Right lobe of liver (tissue), 4 donors: ENCODE measurements around the gene PKD1.

Experiments used
- POLR2A ChIP-seq: fragments of 450-650 bp; IDR thresholded peaks from one replicate; pipeline ENCODE4 v1.6.1; 2017; ENCODE audit warnings: antibody characterized with exemption, mild to moderate bottlenecking
- TF ChIP-seq, protein P1 (sequence below), 4 donors: fragments of 200-600 bp in 3 of 4; fragments of 450-650 bp in 1 of 4; IDR thresholded peaks; one replicate each; pipeline versions ENCODE4 v1.5.1 to v1.8.0; 2016 to 2022; ENCODE audit warnings: antibody characterized with exemption in 4 of 4, mild to moderate bottlenecking in 2 of 4
- donor health status: DM: no; HTN: no; CAD: no.
- donor health status: DM: no; HTN: no; CAD: no.
- donor health status: DM: no; HTN: yes; CAD: no.

DNA sequence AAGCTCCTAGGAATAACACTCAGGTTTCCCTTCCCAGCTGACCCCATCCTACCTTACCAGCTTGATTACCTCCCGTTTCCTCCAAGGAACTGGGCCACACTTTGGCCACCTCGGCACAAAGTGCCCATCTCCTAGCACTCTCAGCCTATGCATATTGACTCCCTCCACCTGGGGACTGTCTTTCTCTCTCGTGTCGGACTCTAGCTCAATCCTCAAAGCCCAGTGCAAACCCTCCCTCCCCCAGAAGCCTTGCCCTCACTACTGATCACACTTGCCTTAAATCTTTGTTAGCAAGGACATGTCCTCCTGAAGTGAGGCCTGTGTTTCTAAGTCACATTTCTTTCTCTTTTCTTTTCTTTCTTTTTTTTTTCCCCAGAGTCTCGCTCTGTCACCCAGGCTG, 10.1 kb upstream of the PKD1 start:
- TF ChIP-seq, protein P1, sequence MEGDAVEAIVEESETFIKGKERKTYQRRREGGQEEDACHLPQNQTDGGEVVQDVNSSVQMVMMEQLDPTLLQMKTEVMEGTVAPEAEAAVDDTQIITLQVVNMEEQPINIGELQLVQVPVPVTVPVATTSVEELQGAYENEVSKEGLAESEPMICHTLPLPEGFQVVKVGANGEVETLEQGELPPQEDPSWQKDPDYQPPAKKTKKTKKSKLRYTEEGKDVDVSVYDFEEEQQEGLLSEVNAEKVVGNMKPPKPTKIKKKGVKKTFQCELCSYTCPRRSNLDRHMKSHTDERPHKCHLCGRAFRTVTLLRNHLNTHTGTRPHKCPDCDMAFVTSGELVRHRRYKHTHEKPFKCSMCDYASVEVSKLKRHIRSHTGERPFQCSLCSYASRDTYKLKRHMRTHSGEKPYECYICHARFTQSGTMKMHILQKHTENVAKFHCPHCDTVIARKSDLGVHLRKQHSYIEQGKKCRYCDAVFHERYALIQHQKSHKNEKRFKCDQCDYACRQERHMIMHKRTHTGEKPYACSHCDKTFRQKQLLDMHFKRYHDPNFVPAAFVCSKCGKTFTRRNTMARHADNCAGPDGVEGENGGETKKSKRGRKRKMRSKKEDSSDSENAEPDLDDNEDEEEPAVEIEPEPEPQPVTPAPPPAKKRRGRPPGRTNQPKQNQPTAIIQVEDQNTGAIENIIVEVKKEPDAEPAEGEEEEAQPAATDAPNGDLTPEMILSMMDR (IDR thresholded peaks at IDR 0.05): no peak
- TF ChIP-seq POLR2A: no peak
